SK-N-DZ (cell line): ENCODE measurements around the gene PSTPIP2.
"Not testable (repeated sequence)": the region's sequence is repeated elsewhere in the genome, so short reads cannot be mapped to it uniquely, and the experiment has no call there.

Experiments
- DNase-seq: peaks from one replicate; pipeline ENCODE4 v3.0.0-alpha.2; 2015; ENCODE audit warnings: low spot score

Gene PSTPIP2

DNA sequence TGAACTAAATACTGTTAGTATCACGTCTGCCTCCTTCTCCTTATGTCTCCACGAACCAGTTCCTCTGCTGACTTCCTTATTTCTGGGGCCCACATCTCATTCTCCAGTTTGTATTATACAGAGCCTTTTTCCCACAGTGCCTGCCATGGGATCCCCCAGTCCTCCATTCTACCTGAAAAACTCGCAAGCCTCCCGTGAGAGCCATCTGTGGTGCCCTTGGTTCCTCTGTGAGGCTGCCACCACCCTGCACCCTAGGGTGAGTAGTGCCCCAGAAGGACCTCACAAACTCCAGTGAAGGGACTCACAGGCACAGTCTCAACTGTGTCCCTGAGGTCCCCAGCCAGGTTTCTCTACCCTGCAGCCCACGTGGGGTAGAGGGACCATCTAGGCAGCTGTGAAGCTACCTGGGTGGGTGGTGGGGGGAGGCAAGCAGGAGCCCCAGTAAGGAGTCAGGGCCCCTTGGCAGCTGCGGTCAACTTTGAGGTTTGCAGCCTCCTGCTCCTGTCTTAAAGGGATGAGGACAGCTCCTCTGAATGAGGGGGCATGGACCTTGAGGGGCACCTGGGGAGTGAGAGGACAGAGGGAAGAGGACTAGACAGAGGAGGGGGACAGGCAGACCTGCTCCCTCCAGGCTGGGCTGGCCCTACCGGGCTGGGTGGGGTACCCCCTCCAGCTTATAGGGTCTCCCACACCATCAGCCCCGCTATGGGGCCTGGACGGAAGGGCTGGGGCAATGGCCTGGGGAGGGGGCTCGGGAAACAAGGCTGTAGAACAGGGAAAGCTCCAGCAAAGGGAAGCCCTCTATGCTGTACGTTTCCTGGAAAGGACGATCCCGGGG lies 1.0 kb downstream of the PSTPIP2 start:
- no peak for DNase-seq

DNA sequence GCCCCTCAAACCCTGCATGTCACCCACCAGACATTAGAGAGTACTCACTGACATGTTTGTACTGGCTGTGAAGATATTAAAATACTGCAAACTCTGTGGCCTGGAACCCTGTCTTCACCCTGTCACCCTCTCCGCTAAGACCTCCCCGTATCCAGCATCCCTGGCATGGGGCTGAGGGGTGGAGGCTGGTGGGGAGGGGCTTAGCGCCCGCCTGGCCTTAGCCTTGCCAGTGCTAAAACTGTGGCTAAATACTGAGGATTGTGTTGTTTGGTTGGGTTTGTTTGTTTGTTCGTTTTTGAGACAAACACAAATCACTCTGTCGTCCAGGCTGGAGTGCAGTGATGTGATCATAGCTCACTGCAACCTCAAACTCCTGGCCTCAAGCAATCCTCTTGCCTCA lies 1.8 kb downstream of the PSTPIP2 start:
- DNase-seq: no peak

DNA sequence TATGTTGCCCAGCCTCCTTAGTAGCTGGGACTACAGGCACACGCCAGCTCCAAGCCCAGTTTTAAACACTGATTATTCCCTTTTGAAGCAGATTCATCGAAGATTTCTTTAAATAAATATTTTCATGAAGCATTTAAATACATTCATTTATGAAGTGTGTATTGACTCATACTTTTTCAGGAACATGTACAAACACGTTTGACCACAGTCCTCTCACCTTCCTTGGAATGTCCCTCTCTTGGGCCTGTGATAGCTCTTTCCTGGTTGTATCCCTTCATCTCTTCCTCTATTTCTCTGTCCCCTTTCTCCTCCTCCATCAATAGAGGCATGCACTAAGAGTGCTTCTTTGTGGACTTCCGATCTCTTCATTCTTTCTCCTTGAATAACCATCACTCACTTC lies 2.5 kb downstream of the PSTPIP2 start:
- DNase-seq: no peak

DNA sequence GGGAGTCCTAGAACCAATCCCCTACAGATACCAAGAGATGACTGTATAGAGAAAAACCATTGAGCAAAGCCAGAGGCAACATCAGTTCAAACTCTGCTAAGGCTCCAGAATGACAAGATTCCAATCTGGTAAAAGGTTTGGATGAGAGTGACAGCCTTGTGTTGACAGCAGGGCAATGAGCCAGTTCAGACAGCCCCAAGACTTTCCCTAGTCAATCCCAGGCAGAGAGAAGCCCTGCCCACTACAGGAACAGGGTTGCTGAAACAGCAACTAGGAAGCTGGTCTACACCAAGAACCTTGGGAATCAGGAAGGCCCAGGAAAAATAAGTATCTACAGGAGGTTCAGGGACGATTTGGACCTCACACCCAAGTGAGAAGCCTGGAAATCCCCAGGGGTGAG lies 3.3 kb downstream of the PSTPIP2 start:
- no peak for DNase-seq

DNA sequence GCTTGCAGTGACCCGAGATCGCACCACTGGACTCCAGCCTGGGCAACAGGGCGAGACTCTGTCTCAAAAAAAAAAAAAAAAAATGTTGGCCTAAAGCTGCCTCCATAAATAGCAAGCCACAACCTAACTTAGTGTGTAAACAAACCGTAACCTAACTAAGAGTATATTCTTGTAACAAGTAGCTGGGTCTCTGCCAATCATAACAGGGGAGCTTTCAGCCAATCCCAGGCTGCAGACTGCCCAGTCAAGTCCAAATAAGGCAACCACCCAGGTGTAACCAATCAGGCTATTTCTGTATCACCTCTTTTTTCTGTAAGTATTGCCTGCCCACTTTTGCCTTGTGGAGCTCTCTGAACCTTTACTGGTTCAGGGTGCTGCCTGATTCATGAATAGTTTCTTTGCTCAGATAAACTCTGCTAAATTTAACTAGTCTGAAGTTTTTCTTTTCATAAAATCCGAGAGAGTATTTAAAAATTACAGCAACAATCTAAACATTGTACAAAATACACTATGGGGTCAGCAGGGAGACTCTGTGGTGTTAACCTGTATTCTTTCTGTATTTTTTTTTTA lies 4.5 kb downstream of the PSTPIP2 start:
- no peak for DNase-seq

DNA sequence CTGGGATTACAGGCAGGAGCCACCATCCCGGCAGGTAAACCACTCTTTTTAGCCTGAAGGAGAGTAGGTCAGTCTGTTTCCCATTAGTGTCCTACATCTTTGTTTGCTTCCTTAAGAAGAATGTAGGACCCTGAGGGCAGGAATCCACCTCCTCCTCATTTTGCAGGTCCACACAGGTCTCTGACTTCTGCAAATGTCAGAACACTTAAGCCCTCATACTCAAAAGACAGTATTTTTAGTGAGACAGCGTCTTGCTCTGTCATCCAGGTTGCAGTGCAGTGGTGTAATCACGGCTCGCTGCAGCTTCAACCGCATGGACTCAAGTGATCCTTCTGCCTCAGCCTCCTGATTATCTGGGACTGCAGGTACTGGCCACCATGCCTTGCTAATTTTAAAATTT lies 9.3 kb downstream of the PSTPIP2 start:
- no peak for DNase-seq

DNA sequence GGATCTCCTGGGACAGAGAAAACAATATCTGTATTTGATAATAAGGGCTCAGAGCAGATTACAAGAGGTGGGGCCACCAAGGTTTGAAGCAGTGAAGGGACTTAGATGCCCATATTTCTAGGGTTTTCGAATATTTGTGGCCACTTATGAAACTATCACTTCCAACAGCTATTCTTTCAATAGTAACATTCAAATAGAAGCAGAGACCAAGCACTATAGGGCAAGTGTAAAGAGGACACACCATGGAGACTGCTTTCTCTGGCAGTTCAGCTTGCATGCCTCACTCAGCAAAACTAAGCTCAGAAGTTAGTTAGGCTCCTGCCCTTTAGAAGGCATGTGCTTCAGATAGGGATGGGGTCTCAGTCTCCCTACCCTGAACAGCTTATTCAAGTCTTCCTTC lies 10.3 kb downstream of the PSTPIP2 start:
- DNase-seq: no peak

DNA sequence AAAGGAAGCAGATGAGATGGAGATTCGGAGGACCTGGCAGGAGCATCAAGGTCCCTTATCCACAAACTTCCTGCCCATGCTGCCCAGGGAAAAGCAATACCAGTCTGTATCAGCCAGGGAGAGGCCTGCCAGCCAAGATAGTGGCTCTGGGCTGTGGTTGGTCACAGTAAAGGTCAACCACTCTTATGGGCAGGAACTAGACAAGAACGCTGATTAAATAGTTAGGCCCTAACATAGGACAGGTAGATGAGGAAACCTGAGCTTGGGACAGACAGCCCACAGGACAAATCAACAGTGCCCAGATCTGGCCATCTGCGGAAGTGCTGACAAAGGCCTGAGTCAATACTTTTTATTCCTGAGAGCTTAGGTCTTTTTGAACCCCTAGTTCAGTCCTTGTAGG lies 10.7 kb downstream of the PSTPIP2 start:
- DNase-seq: no peak

DNA sequence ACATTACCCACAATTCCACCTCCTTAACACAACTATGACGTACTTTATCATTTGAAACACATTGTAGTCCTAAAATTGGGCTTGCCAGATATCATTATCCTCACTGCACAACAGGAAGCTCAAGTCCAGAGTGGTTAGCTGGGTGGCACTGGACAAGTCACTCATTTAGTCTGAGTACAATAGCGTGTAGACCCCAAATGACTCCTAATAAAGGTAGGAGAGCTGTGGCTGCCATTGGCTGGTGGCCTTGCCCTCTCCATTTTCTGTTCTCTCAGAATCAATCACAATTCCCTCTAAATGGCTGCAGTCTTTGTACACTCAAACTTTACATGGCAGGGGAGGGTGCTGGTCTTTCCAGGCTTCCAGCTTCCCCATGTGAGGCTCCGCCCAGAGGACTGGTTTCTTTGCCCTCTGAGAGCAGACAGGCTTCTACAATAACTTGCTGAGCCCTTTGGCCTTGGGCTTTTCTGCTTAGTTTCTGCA lies 11.7 kb downstream of the PSTPIP2 start:
- DNase-seq: no peak

DNA sequence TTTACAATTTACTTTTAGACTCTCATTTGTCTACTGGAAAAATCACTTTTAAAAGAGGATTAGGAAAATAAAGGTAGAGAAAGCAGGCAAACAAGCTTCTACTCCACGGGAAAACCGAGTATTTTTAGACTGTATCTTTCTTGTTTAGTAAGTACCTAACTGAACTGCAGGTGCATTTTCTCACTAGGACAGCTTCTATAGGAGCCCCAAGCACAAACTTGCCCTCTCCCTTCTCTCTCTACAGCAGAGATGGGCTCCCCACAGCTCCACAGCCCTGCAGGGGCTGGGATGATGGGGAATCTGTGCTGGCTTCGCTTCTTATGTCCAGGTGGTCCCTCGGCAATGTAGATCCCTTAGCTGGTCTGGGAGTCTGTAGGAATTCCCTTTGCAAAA lies 16.2 kb downstream of the PSTPIP2 start:
- no peak for DNase-seq

DNA sequence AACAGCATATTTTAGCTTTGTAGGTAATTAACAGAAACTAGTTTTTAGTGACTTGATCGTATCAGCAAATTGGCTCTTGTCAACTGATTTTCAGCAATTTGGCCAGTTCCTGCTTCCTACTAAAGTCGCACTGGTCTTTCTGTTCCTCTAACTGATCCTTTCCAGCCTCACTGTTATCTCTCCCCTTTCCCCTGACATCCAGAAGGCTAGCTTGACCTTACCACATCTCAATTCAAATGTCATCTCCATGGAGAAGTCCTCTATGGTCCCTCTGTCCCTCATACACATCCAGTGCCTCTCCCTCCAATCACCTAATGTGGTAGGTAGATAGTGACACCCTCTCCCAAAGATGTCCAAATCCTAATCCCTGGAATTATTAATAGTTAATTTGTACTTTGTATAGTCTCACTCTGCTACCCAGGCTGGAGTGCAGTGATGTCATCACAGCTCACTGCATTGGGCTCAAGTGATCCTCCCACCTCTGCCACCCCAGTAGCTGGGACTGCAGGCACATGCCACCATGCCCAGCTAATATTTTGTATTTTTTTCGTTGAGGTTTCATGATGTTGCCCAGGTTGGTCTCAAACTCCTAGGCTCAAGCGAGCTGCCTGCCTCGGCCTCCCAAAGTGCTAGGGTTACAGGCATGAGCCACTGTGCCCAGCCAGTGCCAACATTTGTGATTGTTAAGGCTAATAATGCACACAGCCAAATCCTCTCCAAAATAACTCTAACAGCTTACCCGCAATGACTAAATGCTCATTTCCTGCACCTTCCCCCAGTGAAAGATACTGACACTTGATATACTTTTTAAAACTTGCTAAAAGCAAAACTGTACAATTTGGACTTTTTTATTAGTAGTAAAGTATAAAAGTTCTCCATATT lies 16.9 kb downstream of the PSTPIP2 start:
- DNase-seq: no peak

DNA sequence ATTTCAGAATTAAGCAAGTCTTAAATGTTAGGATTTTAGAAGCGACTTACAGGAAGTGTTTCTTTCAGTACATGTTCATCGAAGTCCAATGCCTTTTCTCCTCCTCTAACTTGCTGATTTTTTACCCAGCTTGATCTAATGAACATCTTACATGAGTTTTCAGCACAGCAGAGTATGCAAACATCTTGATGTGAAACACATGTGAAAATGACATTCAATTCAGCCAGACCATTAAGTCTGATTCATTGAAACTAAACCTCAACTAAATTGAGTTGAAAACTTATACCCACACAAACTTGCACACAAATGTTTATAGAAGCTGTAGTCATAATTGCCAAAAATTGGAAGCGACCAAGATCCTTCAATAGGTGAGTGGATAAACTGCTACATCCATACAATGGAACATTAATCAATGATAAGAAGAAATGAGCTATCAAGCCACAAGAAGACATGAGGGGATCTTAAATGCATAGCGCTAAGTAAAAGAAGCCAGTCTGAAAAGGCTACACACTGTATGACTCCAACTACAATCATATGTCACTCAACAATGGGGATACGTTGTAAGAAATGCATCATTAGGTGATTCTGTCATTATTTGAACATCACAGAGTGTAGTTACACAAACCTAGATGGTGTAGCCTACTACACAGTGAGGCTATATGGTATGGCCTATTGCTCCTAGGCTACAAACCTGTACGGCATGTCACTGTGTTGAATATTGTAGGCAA lies 18.5 kb downstream of the PSTPIP2 start:
- no peak for DNase-seq

DNA sequence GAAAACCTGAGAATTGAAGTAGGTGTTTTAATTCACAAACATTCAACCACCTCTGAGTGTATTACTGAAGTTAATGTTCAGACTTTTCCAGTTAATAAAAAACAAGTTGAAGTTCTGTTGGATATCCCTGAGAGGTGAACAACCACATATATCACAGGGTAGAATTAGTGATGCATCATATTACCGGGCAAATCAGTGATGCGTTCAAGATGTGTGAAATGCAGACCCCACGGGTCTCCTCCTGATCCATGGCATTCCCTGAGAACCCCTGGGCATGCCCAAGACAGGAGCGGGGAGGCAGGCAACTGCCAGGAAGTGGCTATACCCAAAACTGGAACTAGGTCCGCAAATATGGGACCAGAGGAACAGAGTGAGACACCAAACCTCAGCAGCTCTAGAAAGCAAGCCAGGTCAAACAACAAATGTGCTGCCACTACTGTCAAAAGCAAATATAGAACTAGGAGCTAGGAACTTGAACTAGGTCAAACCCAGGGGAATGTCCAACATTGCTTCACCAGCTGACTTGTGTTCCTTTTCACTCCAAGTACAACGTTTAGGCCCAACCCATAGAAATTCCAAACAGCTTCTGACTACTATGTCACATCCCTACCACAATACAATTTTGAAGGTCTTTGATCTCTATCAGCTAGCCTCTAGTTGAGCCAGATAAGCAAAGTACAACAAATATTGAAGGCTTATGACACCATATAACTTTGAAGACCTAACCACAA lies 20.2 kb downstream of the PSTPIP2 start:
- no peak for DNase-seq

DNA sequence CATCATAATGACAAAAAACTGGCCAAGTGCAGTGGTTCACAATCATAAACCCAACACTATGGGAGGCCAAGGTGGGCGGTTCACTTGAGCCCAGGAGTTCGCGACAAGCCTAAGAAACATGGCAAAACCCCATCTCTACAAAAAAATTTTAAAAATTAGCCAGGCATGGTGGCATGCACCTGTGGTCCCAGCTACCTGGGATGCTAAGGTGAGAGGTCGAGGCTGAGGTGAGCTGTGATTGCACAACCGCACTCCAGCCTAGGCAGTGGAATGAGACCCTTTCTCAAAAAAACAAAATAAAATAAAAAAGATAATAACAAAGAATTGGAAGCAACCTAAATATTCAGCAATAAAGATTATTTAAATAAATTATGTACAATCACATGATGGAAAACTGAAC lies 21.8 kb downstream of the PSTPIP2 start:
- DNase-seq: no peak

DNA sequence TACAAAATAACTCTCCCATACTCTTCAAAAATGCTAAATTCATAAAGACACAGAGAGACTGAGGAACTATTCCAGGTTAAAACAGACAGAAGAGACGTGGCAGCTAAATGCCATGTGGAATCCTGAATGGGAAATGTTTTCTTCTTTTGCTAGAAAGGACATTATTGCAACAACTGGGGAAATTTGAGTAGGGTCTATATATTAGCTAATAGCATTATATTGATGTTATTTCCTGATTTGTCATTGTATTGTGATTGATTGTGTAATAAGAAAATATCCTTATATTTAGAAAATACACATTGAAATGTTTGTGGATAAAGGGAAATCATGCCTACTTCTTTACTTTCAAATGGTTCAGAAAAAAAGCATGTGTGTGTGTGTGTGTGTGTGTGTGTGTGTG lies 23.4 kb downstream of the PSTPIP2 start:
- no peak for DNase-seq

DNA sequence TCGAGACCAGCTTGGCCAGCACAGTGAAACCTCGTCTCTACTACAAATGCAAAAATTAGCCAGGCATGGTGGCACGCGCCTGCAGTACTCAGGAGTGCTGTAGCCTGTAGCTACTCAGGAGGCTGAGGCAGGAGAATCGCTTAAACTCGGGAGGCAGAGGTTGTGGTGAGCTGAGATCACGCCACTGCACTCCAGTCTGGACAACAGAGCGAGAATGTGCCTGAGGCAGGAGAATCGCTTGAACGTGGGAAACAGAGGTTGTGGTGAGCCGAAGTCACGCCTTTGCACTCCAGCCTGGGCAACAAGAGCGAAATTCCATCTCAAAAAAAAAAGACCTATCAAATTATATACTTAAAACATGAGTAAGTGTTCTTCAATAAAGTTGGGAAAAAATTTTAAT lies 24.7 kb downstream of the PSTPIP2 start:
- not testable (repeated sequence) for DNase-seq

DNA sequence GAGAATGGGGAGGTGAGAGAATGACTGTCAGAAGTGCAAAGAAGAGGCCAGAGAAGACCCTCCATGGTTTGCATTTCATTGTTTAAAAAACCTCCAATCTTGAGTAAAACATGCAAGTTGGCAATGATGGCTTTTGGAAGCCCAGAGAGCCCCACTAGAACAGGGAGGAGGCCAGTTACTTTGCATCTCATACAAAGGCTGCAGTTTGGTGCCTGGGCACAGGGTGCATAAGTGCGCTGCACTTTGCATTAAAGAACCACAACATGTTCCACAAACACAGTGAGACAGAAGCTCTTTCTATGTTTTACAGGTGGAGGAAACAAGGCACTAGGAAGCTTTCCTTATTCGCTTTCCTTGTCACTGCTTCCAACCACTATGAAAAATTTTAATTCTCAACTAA lies 25.4 kb downstream of the PSTPIP2 start:
- no peak for DNase-seq

DNA sequence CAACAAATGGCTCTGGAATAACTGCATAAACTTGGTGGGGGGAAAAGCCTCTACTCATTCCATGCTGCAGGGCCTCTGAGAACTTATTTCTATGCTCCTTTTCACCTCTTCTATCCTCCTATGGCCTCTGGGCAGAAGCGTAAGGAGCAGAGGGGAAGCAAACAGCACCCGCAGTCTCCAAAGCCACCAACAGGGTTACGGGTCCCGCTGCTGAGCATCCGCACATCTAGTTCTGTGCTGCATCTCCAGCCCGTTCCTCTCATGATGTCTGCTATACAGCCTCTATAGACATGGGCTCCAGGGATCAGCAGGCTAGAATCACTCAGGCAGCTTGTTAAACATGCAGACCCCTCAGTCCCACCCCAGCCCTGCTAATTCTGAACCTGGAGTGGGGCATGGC lies 25.9 kb downstream of the PSTPIP2 start:
- no peak for DNase-seq

DNA sequence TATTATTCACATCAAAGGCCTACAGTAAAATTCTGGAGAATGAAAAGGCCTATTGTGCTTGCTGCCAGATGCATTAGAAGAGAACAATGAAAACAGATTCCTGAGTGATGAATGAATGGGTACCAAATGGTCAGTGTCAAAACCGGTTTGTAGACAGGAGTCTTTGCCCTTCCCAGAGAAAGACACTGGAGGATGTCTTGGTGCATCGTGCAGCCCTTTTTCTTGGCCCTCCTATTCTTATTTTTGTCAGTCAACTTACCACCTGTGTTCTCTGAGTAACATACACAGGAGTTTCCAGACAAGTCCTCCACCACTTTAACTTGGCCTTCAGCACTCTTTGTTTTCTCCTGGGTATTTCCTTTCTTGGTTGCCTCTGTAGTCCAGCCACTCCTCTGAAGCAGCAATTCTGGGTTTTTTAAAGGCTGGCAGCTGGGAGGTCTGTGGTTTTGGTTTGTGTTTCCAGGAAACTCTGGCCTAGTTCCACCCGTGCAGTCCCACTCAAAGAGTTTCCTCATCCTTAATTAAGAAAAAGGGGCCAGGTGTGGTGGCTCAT lies 29.4 kb downstream of the PSTPIP2 start:
- DNase-seq: no peak

DNA sequence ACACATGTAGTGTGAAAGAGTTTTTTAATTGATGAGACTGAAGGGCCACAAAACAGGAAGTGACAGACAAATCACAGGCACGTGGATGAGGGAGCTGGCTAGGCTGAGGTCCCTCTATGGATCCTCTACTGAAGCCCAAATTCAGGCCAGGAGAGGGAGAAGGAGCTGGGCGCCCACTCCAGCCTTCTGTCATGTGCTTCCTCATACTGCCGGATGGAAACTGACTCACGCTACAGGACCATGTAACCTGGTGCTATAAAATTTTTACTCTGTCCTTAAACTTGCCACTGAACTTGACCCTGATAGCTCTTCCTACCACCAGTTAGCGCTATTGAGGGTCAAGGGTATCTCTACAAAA lies 31.3 kb downstream of the PSTPIP2 start:
- DNase-seq: no peak
